HepG2 (cell line): ENCODE measurements around the gene COX5B. TPM values are rescaled to one million over a fixed set of nuclear protein-coding genes. Genes with fewer than 3 reads are reported as not detected.

Experiments
- BRCA1 ChIP-seq: sonication (generic); formaldehyde crosslinking; IDR thresholded peaks from 2 replicates; pipeline ENCODE4 v1.4.0; 2020; ENCODE audit warnings: missing genetic modification reagents
- IRF1 ChIP-seq: sonication (generic); formaldehyde crosslinking; IDR thresholded peaks from 2 replicates; pipeline ENCODE4 v1.4.0; 2020; ENCODE audit warnings: low read depth, mild to moderate bottlenecking, missing genetic modification reagents
- ISX ChIP-seq: sonication (generic); formaldehyde crosslinking; conservative IDR thresholded peaks from 2 replicates; pipeline ENCODE4 v1.5.0; 2020; ENCODE audit warnings: missing genetic modification reagents
- MAF1 ChIP-seq: sonication (generic); formaldehyde crosslinking; IDR thresholded peaks from 2 replicates; pipeline ENCODE4 v1.5.0; 2020; ENCODE audit warnings: missing genetic modification reagents, borderline replicate concordance
- MAZ ChIP-seq, 2 experiments: sonication (generic) in 1 of 2; formaldehyde crosslinking in 1 of 2; IDR thresholded peaks; 2 replicates each; pipeline versions ENCODE4 v1.5.0 to v1.6.1; 2012 to 2020; ENCODE audit warnings: low read depth in 2 of 2, mild to moderate bottlenecking in 2 of 2, borderline replicate concordance in 1 of 2, improper control_type of control experiment in 1 of 2, low read length in 1 of 2, missing genetic modification reagents in 1 of 2, moderate library complexity in 1 of 2
- NR2F6 ChIP-seq, 2 experiments: IDR thresholded peaks; 2 replicates each; pipeline ENCODE4 v1.6.1; 2016; ENCODE audit warnings: antibody characterized with exemption in 1 of 2, mild to moderate bottlenecking in 1 of 2
- SIN3B ChIP-seq: fragments of 150-350 bp; IDR thresholded peaks from 2 replicates; pipeline ENCODE4 v1.6.1; 2014; ENCODE audit warnings: low read length
- SKI ChIP-seq: fragments of 450-650 bp; IDR thresholded peaks from one replicate; pipeline ENCODE4 v1.6.1; 2018; ENCODE audit warnings: mild to moderate bottlenecking; ENCODE audit not compliant: partially characterized antibody
- SMC3 ChIP-seq: IDR thresholded peaks from 2 replicates; pipeline ENCODE4 v1.6.1; 2011; ENCODE audit warnings: low read length, improper control_type of control experiment
- SRSF1 ChIP-seq: fragments of 200-400 bp; formaldehyde crosslinking; optimal IDR thresholded peaks from 2 replicates; pipeline ENCODE3; 2017; ENCODE audit warnings: mild to moderate bottlenecking, low read depth, low read length, moderate library complexity
- ZNF235 ChIP-seq: sonication (generic); formaldehyde crosslinking; IDR thresholded peaks from 2 replicates; pipeline ENCODE4 v1.8.1; 2023; ENCODE audit warnings: mild to moderate bottlenecking, missing genetic modification reagents, borderline replicate concordance
- ZNF780A ChIP-seq: sonication (generic); formaldehyde crosslinking; IDR thresholded peaks from 2 replicates; pipeline ENCODE4 v1.8.0; 2022; ENCODE audit warnings: mild to moderate bottlenecking, missing genetic modification reagents, moderate library complexity
- polyA plus RNA-seq, 8 experiments: library from polyadenylated mRNA; depleted of rRNA in 3 of 8; stranded (reverse) in 7 of 8; unstranded in 1 of 8; fragments of >200 nt; fragmentation: Illumina TruSeq in 4 of 8; extraction: Trizol in 4 of 8; gene quantifications; 2 replicates each; pipeline versions ENCODE4 v1.2.1 to v1.2.3, GENCODE V29; 2011 to 2016; ENCODE audit warnings: low read depth in 4 of 8, missing spikeins in 1 of 8, mixed read lengths in 1 of 8; ENCODE audit not compliant: insufficient read depth in 1 of 8
- total RNA-seq, 5 experiments: library from RNA; depleted of rRNA; stranded (reverse); fragments of >200 nt; fragmentation: Illumina TruSeq; extraction: Trizol; gene quantifications; 2 replicates each; pipeline ENCODE4 v1.2.3, GENCODE V29; 2016; ENCODE audit warnings: low read depth in 1 of 5
- TF ChIP-seq, protein P1 (sequence below): sonication (generic); formaldehyde crosslinking; IDR thresholded peaks from 2 replicates; pipeline ENCODE4 v1.9.0; 2021; ENCODE audit warnings: missing genetic modification reagents, borderline replicate concordance
- TF ChIP-seq, protein P2 (sequence below): sonication (generic); formaldehyde crosslinking; IDR thresholded peaks from 2 replicates; pipeline ENCODE4 v1.5.1; 2020; ENCODE audit warnings: mild to moderate bottlenecking, missing genetic modification reagents
- TF ChIP-seq, protein P3 (sequence below): sonication (generic); formaldehyde crosslinking; conservative IDR thresholded peaks from 2 replicates; pipeline ENCODE4 v1.4.0; 2020; ENCODE audit warnings: missing genetic modification reagents

COX5B gene
- total and polyA plus RNA-seq, 2 of the 13 experiments (the other 11 are each of a cell fraction or from before 2014, with no cell fraction given) = 453 to 536 TPM

GRCh38 chr2:97663962-97664635, 18.2 kb downstream of the COX5B start, which contains the start of gene ACTR1B (continued):
- TF ChIP-seq ZNF780A (CRISPR knock-in tag) = no peak
- TF ChIP-seq SKI = peak; percentile 70
- no peak for TF ChIP-seq IRF1 (CRISPR knock-in tag)
- 0 out of 2 replicates have a peak, but pooled peaks have one; percentile 70 for TF ChIP-seq BRCA1 (CRISPR knock-in tag)
- TF ChIP-seq SIN3B = no peak
- TF ChIP-seq, protein P1, sequence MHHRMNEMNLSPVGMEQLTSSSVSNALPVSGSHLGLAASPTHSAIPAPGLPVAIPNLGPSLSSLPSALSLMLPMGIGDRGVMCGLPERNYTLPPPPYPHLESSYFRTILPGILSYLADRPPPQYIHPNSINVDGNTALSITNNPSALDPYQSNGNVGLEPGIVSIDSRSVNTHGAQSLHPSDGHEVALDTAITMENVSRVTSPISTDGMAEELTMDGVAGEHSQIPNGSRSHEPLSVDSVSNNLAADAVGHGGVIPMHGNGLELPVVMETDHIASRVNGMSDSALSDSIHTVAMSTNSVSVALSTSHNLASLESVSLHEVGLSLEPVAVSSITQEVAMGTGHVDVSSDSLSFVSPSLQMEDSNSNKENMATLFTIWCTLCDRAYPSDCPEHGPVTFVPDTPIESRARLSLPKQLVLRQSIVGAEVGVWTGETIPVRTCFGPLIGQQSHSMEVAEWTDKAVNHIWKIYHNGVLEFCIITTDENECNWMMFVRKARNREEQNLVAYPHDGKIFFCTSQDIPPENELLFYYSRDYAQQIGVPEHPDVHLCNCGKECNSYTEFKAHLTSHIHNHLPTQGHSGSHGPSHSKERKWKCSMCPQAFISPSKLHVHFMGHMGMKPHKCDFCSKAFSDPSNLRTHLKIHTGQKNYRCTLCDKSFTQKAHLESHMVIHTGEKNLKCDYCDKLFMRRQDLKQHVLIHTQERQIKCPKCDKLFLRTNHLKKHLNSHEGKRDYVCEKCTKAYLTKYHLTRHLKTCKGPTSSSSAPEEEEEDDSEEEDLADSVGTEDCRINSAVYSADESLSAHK = no peak
- TF ChIP-seq ISX (CRISPR knock-in tag) = peak; percentile 79; the same call in 1 of the 2 replicates
- TF ChIP-seq MAF1 (CRISPR knock-in tag) = 0 out of 2 replicates have a peak, but pooled peaks have one; percentile 29
- TF ChIP-seq, protein P2, sequence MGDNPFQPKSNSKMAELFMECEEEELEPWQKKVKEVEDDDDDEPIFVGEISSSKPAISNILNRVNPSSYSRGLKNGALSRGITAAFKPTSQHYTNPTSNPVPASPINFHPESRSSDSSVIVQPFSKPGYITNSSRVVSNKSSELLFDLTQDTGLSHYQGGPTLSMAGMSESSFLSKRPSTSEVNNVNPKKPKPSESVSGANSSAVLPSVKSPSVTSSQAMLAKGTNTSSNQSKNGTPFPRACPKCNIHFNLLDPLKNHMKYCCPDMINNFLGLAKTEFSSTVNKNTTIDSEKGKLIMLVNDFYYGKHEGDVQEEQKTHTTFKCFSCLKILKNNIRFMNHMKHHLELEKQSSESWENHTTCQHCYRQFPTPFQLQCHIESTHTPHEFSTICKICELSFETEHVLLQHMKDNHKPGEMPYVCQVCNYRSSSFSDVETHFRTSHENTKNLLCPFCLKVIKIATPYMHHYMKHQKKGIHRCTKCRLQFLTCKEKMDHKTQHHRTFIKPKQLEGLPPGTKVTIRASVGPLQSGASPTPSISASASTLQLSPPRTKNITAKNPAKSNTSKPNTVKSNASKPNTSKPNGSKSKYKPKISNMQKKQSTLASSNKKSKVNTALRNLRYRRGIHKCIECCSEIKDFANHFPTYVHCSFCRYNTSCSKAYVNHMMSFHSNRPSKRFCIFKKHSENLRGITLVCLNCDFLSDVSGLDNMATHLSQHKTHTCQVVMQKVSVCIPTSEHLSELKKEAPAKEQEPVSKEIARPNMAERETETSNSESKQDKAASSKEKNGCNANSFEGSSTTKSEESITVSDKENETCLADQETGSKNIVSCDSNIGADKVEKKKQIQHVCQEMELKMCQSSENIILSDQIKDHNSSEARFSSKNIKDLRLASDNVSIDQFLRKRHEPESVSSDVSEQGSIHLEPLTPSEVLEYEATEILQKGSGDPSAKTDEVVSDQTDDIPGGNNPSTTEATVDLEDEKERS (CRISPR knock-in tag) = 0 out of 2 replicates have a peak, but pooled peaks have one; percentile 28
- TF ChIP-seq, protein P3, sequence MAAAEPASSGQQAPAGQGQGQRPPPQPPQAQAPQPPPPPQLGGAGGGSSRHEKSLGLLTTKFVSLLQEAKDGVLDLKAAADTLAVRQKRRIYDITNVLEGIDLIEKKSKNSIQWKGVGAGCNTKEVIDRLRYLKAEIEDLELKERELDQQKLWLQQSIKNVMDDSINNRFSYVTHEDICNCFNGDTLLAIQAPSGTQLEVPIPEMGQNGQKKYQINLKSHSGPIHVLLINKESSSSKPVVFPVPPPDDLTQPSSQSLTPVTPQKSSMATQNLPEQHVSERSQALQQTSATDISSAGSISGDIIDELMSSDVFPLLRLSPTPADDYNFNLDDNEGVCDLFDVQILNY (CRISPR knock-in tag) = 0 out of 2 replicates have a peak, but pooled peaks have one; percentile 55
- peak; percentile 57; the same call in 1 of the 2 replicates for TF ChIP-seq ZNF235
- TF ChIP-seq MAZ (IDR thresholded peaks at IDR 0.05; ENCODE audit: borderline replicate concordance, low read depth, low read length) = no peak; the same call in 1 of the 2 replicates
- TF ChIP-seq MAZ (CRISPR knock-in tag; IDR thresholded peaks at IDR 0.05; ENCODE audit: low read depth) = no peak
- TF ChIP-seq NR2F6 (IDR thresholded peaks at IDR 0.05) = no peak
- TF ChIP-seq NR2F6 (CRISPR knock-in tag; IDR thresholded peaks at IDR 0.05) = peak; percentile 26; the same call in 1 of the 2 replicates
- 0 out of 2 replicates have a peak, but pooled peaks have one; percentile 13 for TF ChIP-seq SMC3
- TF ChIP-seq SRSF1 = peak; percentile 66
